HepG2 (cell line): Measurements from ENCODE around the gene FRMPD2. TPM values are rescaled to one million over a fixed set of nuclear protein-coding genes. Genes with fewer than 3 reads are reported as not detected.

Experiments used
- ATAC-seq: fragments of 200-7000 bp; cut with Tn5 transposase; 3 replicates; pipeline ENCODE4 v1.9.1; 2020; ENCODE audit warnings: mild to moderate bottlenecking, moderate library complexity
- BruUV-seq: library from RNA; stranded (reverse); fragments of 400-500 nt; replicated peaks from 2 replicates; lab custom pipeline; 2021; lab: Mats Ljungman, UMichigan
- CTCF ChIA-PET: fragments of 300-600 bp; formaldehyde crosslinking; extraction: SDS; loops from one replicate; lab custom pipeline; 2021; ENCODE audit warnings: low total read pairs, inconsistent platforms, low intra/inter-chr PET ratio; lab: Yijun Ruan, JAX
- POLR2A ChIA-PET: fragments of 350-600 bp; sonication (Branson Sonifier 250); formaldehyde crosslinking; loops from one replicate; lab custom pipeline; 2020; ENCODE audit warnings: antibody characterized with exemption, inconsistent platforms; lab: Yijun Ruan, JAX
- DNase-seq: peaks from one replicate; pipeline ENCODE4 v3.0.0-alpha.2; 2015; ENCODE audit warnings: low spot score
- FAIRE-seq: peaks from 3 replicates; lab custom pipeline; 2011; peaks lifted over from hg19 to GRCh38; lab: Jason Lieb, UNC
- H2AFZ ChIP-seq: one replicate; pipeline ENCODE4 v1.6.1; 2011; ENCODE audit warnings: low read length, inconsistent platforms
- H3K27ac ChIP-seq: fragments of 300-600 bp; 3 replicates; pipeline ENCODE4 v1.8.0; 2011; ENCODE audit warnings: mixed run types, mild to moderate bottlenecking, mixed read lengths, low read length, inconsistent platforms; ENCODE audit not compliant: insufficient read depth; ENCODE audit errors: extremely low read length
- H3K27me3 ChIP-seq, 2 experiments: fragments of 200-600 bp in 1 of 2; 2 replicates in 1 of 2; 3 replicates in 1 of 2; pipeline versions ENCODE4 v1.6.0 to v1.8.0; 2011; ENCODE audit warnings: low read length in 2 of 2, mild to moderate bottlenecking in 2 of 2, moderate library complexity in 2 of 2, inconsistent platforms in 1 of 2; ENCODE audit not compliant: insufficient read depth in 2 of 2, control insufficient read depth in 1 of 2
- H3K36me3 ChIP-seq, 2 experiments: fragments of 200-600 bp in 1 of 2; replicated peaks in 1 of 2; 2 replicates in 1 of 2; 3 replicates in 1 of 2; pipeline versions ENCODE4 v1.5.1 to v1.8.0; 2011; ENCODE audit warnings: low read length in 2 of 2, inconsistent platforms in 1 of 2; ENCODE audit not compliant: insufficient read depth in 2 of 2, control insufficient read depth in 1 of 2
- H3K4me1 ChIP-seq: 2 replicates; pipeline ENCODE4 v1.5.1; 2012; ENCODE audit warnings: low read length, inconsistent platforms; ENCODE audit not compliant: insufficient read depth
- H3K4me2 ChIP-seq: 2 replicates; pipeline ENCODE4 v1.6.0; 2011; ENCODE audit warnings: low read depth, low read length, inconsistent platforms
- H3K4me3 ChIP-seq, 3 experiments: fragments of 200-600 bp in 1 of 3; sonication (generic), shearing (Covaris generic) in 1 of 3; replicated peaks in 1 of 3; 2 replicates each; pipeline ENCODE4 v1.5.1; 2011 to 2016; ENCODE audit warnings: low read length in 3 of 3, inconsistent platforms in 2 of 3, low read depth in 2 of 3, mild to moderate bottlenecking in 2 of 3, control low read depth in 1 of 3, mixed read lengths in 1 of 3; ENCODE audit not compliant: insufficient read depth in 1 of 3
- H3K79me2 ChIP-seq: one replicate; pipeline ENCODE4 v1.6.1; 2011; ENCODE audit warnings: low read length, inconsistent platforms; ENCODE audit not compliant: insufficient read depth
- H3K9ac ChIP-seq: 2 replicates; pipeline ENCODE4 v1.6.0; 2011; ENCODE audit warnings: mild to moderate bottlenecking, low read depth, low read length, inconsistent platforms; ENCODE audit not compliant: insufficient read depth
- H3K9me3 ChIP-seq: 2 replicates; pipeline ENCODE4 v1.5.1; 2012; ENCODE audit warnings: mild to moderate bottlenecking, low read length
- H4K20me1 ChIP-seq: 2 replicates; pipeline ENCODE4 v1.6.0; 2011; ENCODE audit warnings: inconsistent platforms, mild to moderate bottlenecking, low read length, moderate library complexity; ENCODE audit not compliant: insufficient read depth
- ADNP ChIP-seq: sonication (generic); formaldehyde crosslinking; IDR thresholded peaks from 2 replicates; pipeline ENCODE4 v1.4.0; 2020; ENCODE audit warnings: missing genetic modification reagents
- IRF1 ChIP-seq: sonication (generic); formaldehyde crosslinking; IDR thresholded peaks from 2 replicates; pipeline ENCODE4 v1.4.0; 2020; ENCODE audit warnings: low read depth, mild to moderate bottlenecking, missing genetic modification reagents
- MXD4 ChIP-seq: IDR thresholded peaks from 2 replicates; pipeline ENCODE4 v1.6.1; 2016; ENCODE audit warnings: mild to moderate bottlenecking, missing biosample characterization, missing genetic modification reagents
- MYC ChIP-seq: sonication (generic); formaldehyde crosslinking; IDR thresholded peaks from 2 replicates; pipeline ENCODE4 v1.9.0; 2021; ENCODE audit warnings: missing genetic modification reagents, borderline replicate concordance
- PAWR ChIP-seq: sonication (generic); formaldehyde crosslinking; IDR thresholded peaks from 2 replicates; pipeline ENCODE4 v1.4.0; 2020; ENCODE audit warnings: missing genetic modification reagents, mild to moderate bottlenecking, borderline replicate concordance
- REST ChIP-seq, 2 experiments: IDR thresholded peaks; 2 replicates each; pipeline ENCODE4 v1.6.1; 2011 to 2012; ENCODE audit warnings: low read length in 2 of 2, borderline replicate concordance in 1 of 2, low read depth in 1 of 2, mild to moderate bottlenecking in 1 of 2, moderate library complexity in 1 of 2
- TAF1 ChIP-seq: sonication (generic); formaldehyde crosslinking; IDR thresholded peaks from 2 replicates; pipeline ENCODE4 v1.4.0; 2020; ENCODE audit warnings: missing genetic modification reagents
- TBX3 ChIP-seq: fragments of 450-650 bp; IDR thresholded peaks from 2 replicates; pipeline ENCODE4 v1.6.1; 2017; ENCODE audit warnings: antibody characterized with exemption, mild to moderate bottlenecking, inconsistent platforms, borderline replicate concordance
- TP53 ChIP-seq: sonication (generic); formaldehyde crosslinking; conservative IDR thresholded peaks from 2 replicates; pipeline ENCODE4 v1.4.0; 2020; ENCODE audit warnings: missing genetic modification reagents
- ZFY ChIP-seq: sonication (generic); formaldehyde crosslinking; IDR thresholded peaks from 2 replicates; pipeline ENCODE4 v1.4.0; 2020; ENCODE audit warnings: missing genetic modification reagents
- ZNF207 ChIP-seq: fragments of 450-650 bp; IDR thresholded peaks from 2 replicates; pipeline ENCODE4 v1.6.1; 2016; ENCODE audit warnings: antibody characterized with exemption, borderline replicate concordance
- ZNF354B ChIP-seq: sonication (generic); formaldehyde crosslinking; IDR thresholded peaks from 2 replicates; pipeline ENCODE4 v1.8.0; 2022; ENCODE audit warnings: mild to moderate bottlenecking, missing genetic modification reagents
- ZNF687 ChIP-seq: sonication (generic); formaldehyde crosslinking; IDR thresholded peaks from 2 replicates; pipeline ENCODE4 v1.5.1; 2020; ENCODE audit warnings: mild to moderate bottlenecking, missing genetic modification reagents, moderate library complexity
- WGBS: methylation state at CpG from one replicate; pipeline ENCODE4 v1.1.6; 2017; ENCODE audit warnings: low lambda C conversion rate; 5-methylcytosine and 5-hydroxymethylcytosine counted together
- in situ Hi-C: cut with HindIII; loops from 2 replicates; pipeline ENCODE4 v1.10.0; 2017; ENCODE audit warnings: low pct_unique_long_range_greater_than_20kb; ENCODE audit not compliant: extremely low pct_ligation_motif_present
- intact Hi-C: fragments of 100-400 bp; cut with micrococcal nuclease; formaldehyde crosslinking; loops from one replicate; pipeline ENCODE4 v1.10.0; 2022; ENCODE audit not compliant: unreplicated experiment
- polyA plus RNA-seq, 8 experiments: library from polyadenylated mRNA; depleted of rRNA in 3 of 8; stranded (reverse) in 7 of 8; unstranded in 1 of 8; fragments of >200 nt; fragmentation: Illumina TruSeq in 4 of 8; extraction: Trizol in 4 of 8; gene quantifications; 2 replicates each; pipeline versions ENCODE4 v1.2.1 to v1.2.3, GENCODE V29; 2011 to 2016; ENCODE audit warnings: low read depth in 4 of 8, missing spikeins in 1 of 8, mixed read lengths in 1 of 8; ENCODE audit not compliant: insufficient read depth in 1 of 8
- total RNA-seq, 5 experiments: library from RNA; depleted of rRNA; stranded (reverse); fragments of >200 nt; fragmentation: Illumina TruSeq; extraction: Trizol; gene quantifications; 2 replicates each; pipeline ENCODE4 v1.2.3, GENCODE V29; 2016; ENCODE audit warnings: low read depth in 1 of 5

The FRMPD2 gene
- total and polyA plus RNA-seq, 2 of the 13 experiments (the other 11 are each of a cell fraction or from before 2014, with no cell fraction given), result 0.45 to 1.3 TPM

- 35% methylated on average over 11 of the region's 13 CpGs for WGBS
- peak overlapping the region; percentile 61 for H3K4me2 ChIP-seq
- H3K27me3 ChIP-seq, result no peaks in the 10 kb centered on the region
- POLR2A ChIA-PET, result no interaction called here
- no peak overlapping the region for H3K9ac ChIP-seq
- in situ Hi-C loops, result no loop called here
- H3K4me1 ChIP-seq, result peaks cover 16% of the 10 kb centered on the region
- CTCF ChIA-PET, result no interaction called here
- H3K27ac ChIP-seq, result no peak overlapping the region
- TF ChIP-seq ZNF354B (CRISPR knock-in tag), result 0 out of 2 replicates have a peak, but pooled peaks have one; percentile 34
- TF ChIP-seq ZFY (CRISPR knock-in tag), result peak; percentile 46; the same call in 1 of the 2 replicates
- TF ChIP-seq IRF1 (CRISPR knock-in tag), result no peak
- TF ChIP-seq TP53 (CRISPR knock-in tag), result 0 out of 2 replicates have a peak, but pooled peaks have one; percentile 56
- TF ChIP-seq ZNF207, result no peak
- TF ChIP-seq TAF1, result peak; percentile 30; the same call in 1 of the 2 replicates
- no peak for TF ChIP-seq TBX3
- TF ChIP-seq PAWR (CRISPR knock-in tag), result no peak
- peak; percentile 61 for TF ChIP-seq ZNF687 (CRISPR knock-in tag)
- TF ChIP-seq MYC (CRISPR knock-in tag), result no peak
- TF ChIP-seq ADNP (CRISPR knock-in tag), result no peak
- peak in 1 of 2 experiments; percentile 17; a peak in 1 of 4 replicates for TF ChIP-seq REST (IDR thresholded peaks at IDR 0.05; ENCODE audit: borderline replicate concordance in 1 of 2, low read depth in 1 of 2, low read length in 2 of 2)
- no peak for TF ChIP-seq MXD4 (CRISPR knock-in tag)
- no peaks in the 10 kb centered on the region for H3K9me3 ChIP-seq
- DNase-seq (no peak), FAIRE-seq (no peak), ATAC-seq (peak; percentile 81)
- no peaks in the 10 kb centered on the region for H3K79me2 ChIP-seq
- no peaks in the 10 kb centered on the region for H4K20me1 ChIP-seq
- peak overlapping the region in 2 of 3 experiments; percentile 13 to 30; a peak in 3 of 6 replicates for H3K4me3 ChIP-seq
- no TSS peak for BruUV-seq
- H3K36me3 ChIP-seq, result no peaks in the 10 kb centered on the region
- H2AFZ ChIP-seq, result no peak overlapping the region
- intact Hi-C loops, result no loop called here
These were observed 22.8 kb downstream of the FRMPD2 start for GRCh38 chr10:48251525-48252353.
